Smooth muscle cell (in vitro differentiated cells): Measurements from ENCODE around the gene CLIC4. TPM values are rescaled to one million over a fixed set of nuclear protein-coding genes. Genes with fewer than 3 reads are reported as not detected.

ENCODE experiments used
- DNase-seq: peaks from one replicate; lab custom pipeline; 2025; ENCODE audit not compliant: unreplicated experiment; lab: John Stamatoyannopoulos, UW
- H2AFZ ChIP-seq: fragments of 200-600 bp; sonication (generic); 2 replicates; pipeline ENCODE4 v1.6.0; 2016; ENCODE audit warnings: antibody characterized with exemption, low read depth, mild to moderate bottlenecking
- H3F3A ChIP-seq: fragments of 200-600 bp; sonication (generic); 2 replicates; pipeline ENCODE4 v1.6.0; 2017; ENCODE audit warnings: antibody characterized with exemption, low read depth
- H3K27ac ChIP-seq: fragments of 200-600 bp; sonication (generic); 2 replicates; pipeline ENCODE4 v1.5.1; 2016; ENCODE audit warnings: low read depth, mild to moderate bottlenecking
- H3K27me3 ChIP-seq: fragments of 200-600 bp; sonication (generic); 2 replicates; pipeline ENCODE4 v1.6.1; 2016; ENCODE audit warnings: low read depth, mild to moderate bottlenecking
- H3K36me3 ChIP-seq: fragments of 200-600 bp; sonication (generic); 2 replicates; pipeline ENCODE4 v1.5.1; 2016; ENCODE audit warnings: low read depth
- H3K4me1 ChIP-seq: fragments of 200-600 bp; sonication (generic); 2 replicates; pipeline ENCODE4 v1.5.1; 2016; ENCODE audit warnings: low read depth
- H3K4me2 ChIP-seq: fragments of 200-600 bp; sonication (generic); 2 replicates; pipeline ENCODE4 v1.6.0; 2016; ENCODE audit warnings: mild to moderate bottlenecking
- H3K4me3 ChIP-seq: fragments of 200-600 bp; sonication (generic); 2 replicates; pipeline ENCODE4 v1.5.1; 2016; ENCODE audit warnings: mild to moderate bottlenecking
- H3K79me2 ChIP-seq: fragments of 200-600 bp; sonication (generic); 2 replicates; pipeline ENCODE4 v1.6.0; 2016; ENCODE audit warnings: low read depth, mild to moderate bottlenecking
- H3K9ac ChIP-seq: fragments of 200-600 bp; sonication (generic); 2 replicates; pipeline ENCODE4 v1.6.0; 2016; ENCODE audit warnings: low read depth
- H3K9me3 ChIP-seq: fragments of 200-600 bp; sonication (generic); replicated peaks from 2 replicates; pipeline ENCODE4 v1.5.1; 2016; ENCODE audit warnings: low read depth
- H4K20me1 ChIP-seq: fragments of 200-600 bp; sonication (generic); 2 replicates; pipeline ENCODE4 v1.6.0; 2016; ENCODE audit warnings: low read depth
- WGBS: methylation state at CpG from one replicate; pipeline ENCODE4 v1.1.7; 2016; ENCODE audit warnings: low lambda C conversion rate; 5-methylcytosine and 5-hydroxymethylcytosine counted together
- polyA plus RNA-seq: library from polyadenylated mRNA; unstranded; fragments of >200 nt; fragmentation: Nextera tagmentation; extraction: Ambion mirVana; gene quantifications from 2 replicates; pipeline ENCODE4 v1.2.1, GENCODE V29; 2016
- total RNA-seq: library from RNA; depleted of rRNA; stranded (reverse); fragments of >200 nt; gene quantifications from 2 replicates; pipeline ENCODE4 v1.2.3, GENCODE V29; 2014
- TF ChIP-seq, protein P1 (sequence below): fragments of 200-600 bp; sonication (generic); IDR thresholded peaks from 2 replicates; pipeline ENCODE4 v1.5.1; 2017; ENCODE audit warnings: borderline replicate concordance, mild to moderate bottlenecking, antibody characterized with exemption; ENCODE audit not compliant: insufficient read depth, poor library complexity, severe bottlenecking

CLIC4 gene
- total and polyA plus RNA-seq, 2 experiments from 2014 or later: 151 to 389 TPM

DNA sequence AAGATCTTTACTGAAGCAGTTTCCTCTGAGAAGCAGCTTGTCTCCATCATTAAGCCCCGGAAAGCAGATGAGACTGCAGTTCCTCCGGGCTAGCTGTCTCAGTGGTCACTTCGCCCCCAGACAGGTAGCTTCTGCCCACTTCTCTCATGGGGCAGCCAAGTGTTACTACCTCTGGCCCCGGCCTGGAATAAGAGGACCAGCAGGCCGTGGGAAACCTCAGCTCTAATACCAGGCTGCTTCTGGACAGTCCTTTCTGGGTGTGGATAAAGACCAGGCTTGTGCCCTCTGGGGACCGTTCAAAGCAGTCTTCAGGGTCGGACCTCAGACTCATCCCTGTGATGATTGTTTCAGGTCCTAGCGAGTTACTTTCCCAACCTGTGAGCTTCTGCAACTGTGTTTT, 130.0 kb downstream of the CLIC4 start:
- H3K4me2 ChIP-seq: no peak overlapping the region
- no peak overlapping the region for H3K9ac ChIP-seq
- WGBS: 82% methylated on average over 8 of the region's 8 CpGs
- H3K9me3 ChIP-seq: no peaks in the 10 kb centered on the region
- TF ChIP-seq, protein P1, sequence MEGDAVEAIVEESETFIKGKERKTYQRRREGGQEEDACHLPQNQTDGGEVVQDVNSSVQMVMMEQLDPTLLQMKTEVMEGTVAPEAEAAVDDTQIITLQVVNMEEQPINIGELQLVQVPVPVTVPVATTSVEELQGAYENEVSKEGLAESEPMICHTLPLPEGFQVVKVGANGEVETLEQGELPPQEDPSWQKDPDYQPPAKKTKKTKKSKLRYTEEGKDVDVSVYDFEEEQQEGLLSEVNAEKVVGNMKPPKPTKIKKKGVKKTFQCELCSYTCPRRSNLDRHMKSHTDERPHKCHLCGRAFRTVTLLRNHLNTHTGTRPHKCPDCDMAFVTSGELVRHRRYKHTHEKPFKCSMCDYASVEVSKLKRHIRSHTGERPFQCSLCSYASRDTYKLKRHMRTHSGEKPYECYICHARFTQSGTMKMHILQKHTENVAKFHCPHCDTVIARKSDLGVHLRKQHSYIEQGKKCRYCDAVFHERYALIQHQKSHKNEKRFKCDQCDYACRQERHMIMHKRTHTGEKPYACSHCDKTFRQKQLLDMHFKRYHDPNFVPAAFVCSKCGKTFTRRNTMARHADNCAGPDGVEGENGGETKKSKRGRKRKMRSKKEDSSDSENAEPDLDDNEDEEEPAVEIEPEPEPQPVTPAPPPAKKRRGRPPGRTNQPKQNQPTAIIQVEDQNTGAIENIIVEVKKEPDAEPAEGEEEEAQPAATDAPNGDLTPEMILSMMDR: no peak
- no peaks in the 10 kb centered on the region for H3K27me3 ChIP-seq
- no peak overlapping the region for H2AFZ ChIP-seq
- H3K4me1 ChIP-seq: no peaks in the 10 kb centered on the region
- H3K79me2 ChIP-seq: no peaks in the 10 kb centered on the region
- no peaks in the 10 kb centered on the region for H3F3A ChIP-seq
- H3K4me3 ChIP-seq: no peak overlapping the region
- no peaks in the 10 kb centered on the region for H3K36me3 ChIP-seq
- H4K20me1 ChIP-seq: no peaks in the 10 kb centered on the region
- no peak for DNase-seq
- no peak overlapping the region for H3K27ac ChIP-seq

DNA sequence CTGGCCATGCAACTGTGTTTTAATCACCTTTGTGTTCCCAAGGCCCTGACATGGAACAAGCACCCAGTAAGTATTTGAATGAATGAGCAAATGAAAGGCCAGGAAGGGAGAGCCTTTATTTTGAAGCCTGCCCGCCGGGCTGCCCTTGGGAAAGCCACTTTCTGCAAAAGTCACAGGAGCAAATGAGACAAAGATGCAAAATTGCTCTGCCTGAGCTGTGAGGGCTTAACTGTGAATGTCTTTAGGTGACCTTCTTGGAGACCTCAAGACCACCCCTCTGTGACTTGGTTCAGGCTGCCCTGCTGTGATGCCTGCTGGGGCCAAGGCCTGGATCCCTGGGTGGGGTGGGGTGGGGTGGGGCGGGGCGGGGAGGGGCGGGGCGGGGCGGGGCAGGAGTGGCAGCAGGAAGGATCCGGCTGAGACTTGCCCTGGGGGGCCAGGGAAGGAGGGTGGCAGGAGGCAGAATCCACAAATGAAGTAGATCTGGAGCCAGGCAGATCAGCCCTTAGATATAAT, 130.8 kb downstream of the CLIC4 start:
- TF ChIP-seq, protein P1: no peak
- Histone ChIP-seq H3F3A (no peaks in the 10 kb centered on the region), H3K4me3 (no peak overlapping the region), H3K79me2 (no peaks in the 10 kb centered on the region), H3K4me1 (no peaks in the 10 kb centered on the region), H3K4me2 (no peak overlapping the region), H3K9me3 (no peaks in the 10 kb centered on the region), H3K27ac (no peak overlapping the region), H3K9ac (no peak overlapping the region), H2AFZ (no peak overlapping the region), H3K27me3 (no peaks in the 10 kb centered on the region), H4K20me1 (no peaks in the 10 kb centered on the region), H3K36me3 (no peaks in the 10 kb centered on the region)
- no peak for DNase-seq
- 62% methylated on average over 5 of the region's 8 CpGs for WGBS

DNA sequence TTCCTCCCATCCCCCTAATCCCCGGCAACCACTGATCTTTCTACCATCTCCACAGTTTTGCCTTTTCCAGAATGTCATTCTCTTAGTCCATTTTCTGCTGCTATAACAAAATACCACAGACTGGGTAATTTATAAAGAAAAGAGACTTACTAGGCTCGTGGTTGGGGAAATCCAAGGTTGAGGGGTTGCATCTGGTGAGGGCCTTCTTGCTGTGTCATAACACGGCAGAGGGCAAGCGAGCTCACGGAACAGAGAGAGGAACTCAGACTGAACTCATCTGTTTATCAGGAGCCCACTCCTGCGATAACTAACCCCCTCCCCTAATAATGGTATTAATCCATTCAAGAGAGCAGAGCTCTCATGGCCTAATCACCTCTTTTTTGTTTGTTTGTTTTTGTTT, 132.8 kb downstream of the CLIC4 start:
- Histone ChIP-seq H3K4me2 (no peak overlapping the region), H4K20me1 (no peaks in the 10 kb centered on the region), H3K4me1 (no peaks in the 10 kb centered on the region), H3K27ac (no peak overlapping the region), H3K36me3 (no peaks in the 10 kb centered on the region), H2AFZ (no peak overlapping the region), H3K4me3 (no peak overlapping the region), H3K27me3 (no peaks in the 10 kb centered on the region), H3K9ac (no peak overlapping the region), H3K79me2 (no peaks in the 10 kb centered on the region), H3K9me3 (peaks cover 7% of the 10 kb centered on the region), H3F3A (no peaks in the 10 kb centered on the region)
- TF ChIP-seq, protein P1: no peak
- 92% methylated on average over 6 of the region's 6 CpGs for WGBS
- no peak for DNase-seq

DNA sequence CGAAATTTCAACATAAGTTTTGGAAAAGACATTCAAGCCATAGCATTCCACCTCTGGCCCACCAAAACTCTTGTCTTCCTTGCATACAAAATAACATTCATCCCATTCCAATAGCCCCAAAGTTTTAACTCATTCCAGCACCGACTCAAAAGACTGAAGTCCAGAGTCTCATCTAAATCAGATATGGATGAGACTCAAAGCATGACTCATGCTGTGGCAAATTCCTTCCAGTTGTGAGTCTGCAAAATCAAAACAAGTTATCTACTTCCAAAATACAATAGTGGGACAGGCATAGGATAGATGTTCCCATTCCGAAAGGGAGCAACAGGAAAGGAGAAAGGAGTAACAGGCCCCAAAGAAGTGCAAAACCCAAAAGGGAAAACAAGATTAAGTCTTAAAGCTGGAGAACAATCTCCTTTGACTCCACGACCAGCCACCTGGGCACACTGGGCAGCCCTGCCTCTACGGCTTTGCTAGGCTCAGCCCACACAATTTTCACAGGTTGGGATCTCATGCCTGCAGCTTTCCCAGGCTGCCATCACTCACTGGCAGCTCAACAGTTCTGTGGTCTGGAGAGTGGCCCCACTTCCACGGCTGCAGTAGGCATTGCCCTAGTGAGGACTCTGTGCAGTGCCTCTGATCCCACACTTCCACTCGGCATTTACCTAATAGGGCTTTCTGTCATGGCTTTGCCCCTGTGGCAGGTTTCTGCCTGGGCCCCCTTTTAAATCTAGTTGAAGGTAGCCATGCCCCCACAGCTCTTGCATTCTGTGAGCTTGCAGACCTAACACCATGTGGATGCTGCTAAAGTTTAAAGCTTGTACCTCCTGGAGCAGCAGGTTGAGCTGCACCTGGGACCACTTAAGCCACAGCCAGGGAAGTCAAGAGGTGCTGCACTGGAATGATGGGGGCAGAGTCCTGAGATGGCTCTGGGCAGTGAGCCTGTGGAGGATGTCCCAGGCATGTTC, 133.8 kb downstream of the CLIC4 start:
- no peak overlapping the region for H2AFZ ChIP-seq
- no peaks in the 10 kb centered on the region for H3K36me3 ChIP-seq
- no peak overlapping the region for H3K9ac ChIP-seq
- no peak for DNase-seq
- WGBS: 74% methylated on average over 7 of the region's 7 CpGs
- TF ChIP-seq, protein P1: no peak
- H3K4me1 ChIP-seq: no peaks in the 10 kb centered on the region
- H3K4me2 ChIP-seq: no peak overlapping the region
- no peaks in the 10 kb centered on the region for H4K20me1 ChIP-seq
- H3K79me2 ChIP-seq: no peaks in the 10 kb centered on the region
- peaks cover 16% of the 10 kb centered on the region for H3K9me3 ChIP-seq
- no peak overlapping the region for H3K27ac ChIP-seq
- H3F3A ChIP-seq: no peaks in the 10 kb centered on the region
- H3K4me3 ChIP-seq: no peak overlapping the region
- no peaks in the 10 kb centered on the region for H3K27me3 ChIP-seq
